WTC11 (cell line): ENCODE results near the gene RCE1. TPM values are rescaled to one million over a fixed set of nuclear protein-coding genes. Genes with fewer than 3 reads are reported as not detected.

ENCODE experiments used
- ATAC-seq: fragments of 200-7000 bp; cut with Tn5 transposase; 2 replicates; pipeline ENCODE4 v1.10.0; 2021; ENCODE audit warnings: mild to moderate bottlenecking, moderate library complexity
- CTCF ChIA-PET: fragments of 300-600 bp; sonication (Branson Sonifier 250); formaldehyde crosslinking; loops from one replicate; lab custom pipeline; 2021; ENCODE audit warnings: antibody characterized with exemption; lab: Charles Lee
- POLR2A ChIA-PET: fragments of 350-600 bp; sonication (Branson Sonifier 250); formaldehyde crosslinking; loops from one replicate; lab custom pipeline; 2021; ENCODE audit warnings: antibody characterized with exemption; lab: Charles Lee
- DNase-seq: peaks from one replicate; pipeline ENCODE4 v3.0.0; 2021; ENCODE audit warnings: low spot score
- H3K27ac Mint-ChIP-seq: 2 replicates; pipeline ENCODE4 v1.8.0; 2021; ENCODE audit warnings: mixed read lengths
- H3K27me3 Mint-ChIP-seq: 2 replicates; pipeline ENCODE4 v1.8.0; 2021; ENCODE audit warnings: low read depth, mild to moderate bottlenecking, moderate library complexity, mixed read lengths
- H3K36me3 Mint-ChIP-seq: 2 replicates; pipeline ENCODE4 v1.8.0; 2021; ENCODE audit warnings: mixed read lengths
- H3K4me1 Mint-ChIP-seq: 2 replicates; pipeline ENCODE4 v1.8.0; 2022; ENCODE audit warnings: mixed read lengths
- H3K4me3 Mint-ChIP-seq: 2 replicates; pipeline ENCODE4 v1.8.0; 2021; ENCODE audit warnings: mild to moderate bottlenecking, moderate library complexity, mixed read lengths
- H3K9me3 Mint-ChIP-seq: 2 replicates; pipeline ENCODE4 v1.8.0; 2021; ENCODE audit warnings: mixed read lengths
- AR ChIP-seq: fragments of 250-450 bp; sonication (Bioruptor Pico); IDR thresholded peaks from 2 replicates; pipeline ENCODE4 v1.9.0; 2021; ENCODE audit warnings: mild to moderate bottlenecking
- ARID4B ChIP-seq: sonication (generic); formaldehyde crosslinking; IDR thresholded peaks from 2 replicates; pipeline ENCODE4 v1.8.0; 2023; ENCODE audit warnings: missing genetic modification reagents, mild to moderate bottlenecking, borderline replicate concordance
- ATF3 ChIP-seq: sonication (generic); formaldehyde crosslinking; conservative IDR thresholded peaks from 2 replicates; pipeline ENCODE4 v1.8.1; 2022; ENCODE audit warnings: mild to moderate bottlenecking, missing genetic modification reagents
- CDX4 ChIP-seq: fragments of 250-450 bp; sonication (Bioruptor Pico); IDR thresholded peaks from 2 replicates; pipeline ENCODE4 v1.9.0; 2021; ENCODE audit warnings: moderate library complexity, mild to moderate bottlenecking, inconsistent platforms, borderline replicate concordance
- E2F4 ChIP-seq: sonication (generic); formaldehyde crosslinking; IDR thresholded peaks from 2 replicates; pipeline ENCODE4 v1.8.1; 2022; ENCODE audit warnings: low read depth, mild to moderate bottlenecking, moderate library complexity, missing genetic modification reagents, borderline replicate concordance
- ERG ChIP-seq: fragments of 250-450 bp; sonication (Bioruptor Pico); IDR thresholded peaks from 2 replicates; pipeline ENCODE4 v1.8.0; 2021; ENCODE audit warnings: mild to moderate bottlenecking
- FOXK1 ChIP-seq: sonication (generic); formaldehyde crosslinking; IDR thresholded peaks from 2 replicates; pipeline ENCODE4 v1.8.0; 2022; ENCODE audit warnings: mild to moderate bottlenecking, moderate library complexity, missing genetic modification reagents
- FOXP4 ChIP-seq: sonication (generic); formaldehyde crosslinking; IDR thresholded peaks from 2 replicates; pipeline ENCODE4 v1.8.0; 2022; ENCODE audit warnings: mild to moderate bottlenecking, missing genetic modification reagents
- HMGA2 ChIP-seq: fragments of 250-450 bp; sonication (Bioruptor Pico); IDR thresholded peaks from 2 replicates; pipeline ENCODE4 v1.4.0; 2021; ENCODE audit warnings: mild to moderate bottlenecking, moderate library complexity
- NR2C2 ChIP-seq: sonication (generic); formaldehyde crosslinking; IDR thresholded peaks from 2 replicates; pipeline ENCODE4 v1.8.0; 2022; ENCODE audit warnings: mild to moderate bottlenecking, missing genetic modification reagents
- OVOL2 ChIP-seq: fragments of 250-450 bp; sonication (Bioruptor Pico); IDR thresholded peaks from 2 replicates; pipeline ENCODE4 v1.9.0; 2021; ENCODE audit warnings: mild to moderate bottlenecking, borderline replicate concordance
- PRDM15 ChIP-seq: sonication (generic); formaldehyde crosslinking; IDR thresholded peaks from 2 replicates; pipeline ENCODE4 v1.8.0; 2022; ENCODE audit warnings: missing genetic modification reagents
- STAT6 ChIP-seq: sonication (generic); formaldehyde crosslinking; conservative IDR thresholded peaks from 2 replicates; pipeline ENCODE4 v1.8.1; 2023; ENCODE audit warnings: mild to moderate bottlenecking, low read depth, missing genetic modification reagents, moderate library complexity
- TCF7 ChIP-seq: sonication (generic); formaldehyde crosslinking; IDR thresholded peaks from 2 replicates; pipeline ENCODE4 v1.8.0; 2022; ENCODE audit warnings: mild to moderate bottlenecking, low read depth, missing genetic modification reagents, moderate library complexity
- ZNF138 ChIP-seq: sonication (generic); formaldehyde crosslinking; conservative IDR thresholded peaks from 2 replicates; pipeline ENCODE4 v1.8.1; 2022; ENCODE audit warnings: mild to moderate bottlenecking, moderate library complexity, missing genetic modification reagents
- ZNF317 ChIP-seq: sonication (generic); formaldehyde crosslinking; IDR thresholded peaks from 2 replicates; pipeline ENCODE4 v1.8.1; 2023; ENCODE audit warnings: low read depth, mild to moderate bottlenecking, moderate library complexity, missing genetic modification reagents, borderline replicate concordance
- ZNF671 ChIP-seq: fragments of 250-450 bp; sonication (Bioruptor Pico); IDR thresholded peaks from 2 replicates; pipeline ENCODE4 v1.8.0; 2021; ENCODE audit warnings: mild to moderate bottlenecking
- total RNA-seq: library from RNA; stranded (reverse); gene quantifications from 3 replicates; pipeline ENCODE4 v1.2.3, GENCODE V29; 2021

RCE1 gene
- total RNA-seq, 1 experiment from 2014 or later = 34.6 TPM

- TF ChIP-seq PRDM15 (CRISPR knock-in tag) (no peak), ARID4B (no peak), TCF7 (CRISPR knock-in tag) (no peak), HMGA2 (CRISPR knock-in tag) (no peak), FOXP4 (no peak), STAT6 (CRISPR knock-in tag) (no peak), OVOL2 (CRISPR knock-in tag) (no peak), CDX4 (no peak)
Measured at GRCh38 chr11:66820901-66821300, 22.3 kb upstream of the RCE1 start (continued).

- H3K4me1 Mint-ChIP-seq = no peaks in the 10 kb centered on the region
- CTCF ChIA-PET = no interaction called here
- no peaks in the 10 kb centered on the region for H3K36me3 Mint-ChIP-seq
- H3K27me3 Mint-ChIP-seq = no peaks in the 10 kb centered on the region
- H3K9me3 Mint-ChIP-seq = no peaks in the 10 kb centered on the region
- no peak overlapping the region for H3K27ac Mint-ChIP-seq
- DNase-seq = no peak
- POLR2A ChIA-PET = no interaction called here
- no peak for ATAC-seq
- H3K4me3 Mint-ChIP-seq = no peak overlapping the region
- TF ChIP-seq ZNF317 (CRISPR knock-in tag) (no peak), ERG (CRISPR knock-in tag) (no peak), NR2C2 (no peak), ZNF138 (CRISPR knock-in tag) (no peak), ZNF671 (CRISPR knock-in tag) (no peak), E2F4 (CRISPR knock-in tag) (no peak), AR (CRISPR knock-in tag) (no peak), FOXK1 (no peak), ATF3 (CRISPR knock-in tag) (no peak)
Measured at GRCh38 chr11:66823700-66824099, 19.5 kb upstream of the RCE1 start.
